Hepatocyte (in vitro differentiated cells): ENCODE measurements around the gene CLASP2. TPM values are rescaled to one million over a fixed set of nuclear protein-coding genes. Genes with fewer than 3 reads are reported as not detected.

Source experiments
- DNase-seq: peaks from one replicate; pipeline ENCODE4 v3.0.0-alpha.2; 2016; ENCODE audit warnings: low spot score
- H2AFZ ChIP-seq: fragments of 200-600 bp; sonication (generic); 2 replicates; pipeline ENCODE4 v1.6.0; 2016; ENCODE audit warnings: antibody characterized with exemption, mild to moderate bottlenecking
- H3K27ac ChIP-seq: fragments of 200-600 bp; sonication (generic); 2 replicates; pipeline ENCODE4 v1.5.1; 2016; ENCODE audit warnings: mild to moderate bottlenecking
- H3K27me3 ChIP-seq: fragments of 200-600 bp; sonication (generic); 2 replicates; pipeline ENCODE4 v1.6.1; 2016
- H3K36me3 ChIP-seq: fragments of 200-600 bp; sonication (generic); replicated peaks from 2 replicates; pipeline ENCODE4 v1.5.1; 2016; ENCODE audit warnings: low read depth; ENCODE audit not compliant: insufficient read depth
- H3K4me1 ChIP-seq: fragments of 200-600 bp; sonication (generic); 2 replicates; pipeline ENCODE4 v1.5.1; 2016; ENCODE audit warnings: mild to moderate bottlenecking, moderate library complexity; ENCODE audit not compliant: insufficient read depth
- H3K4me2 ChIP-seq: fragments of 200-600 bp; sonication (generic); 2 replicates; pipeline ENCODE4 v1.6.0; 2016
- H3K4me3 ChIP-seq: fragments of 200-600 bp; sonication (generic); 2 replicates; pipeline ENCODE4 v1.5.1; 2016; ENCODE audit warnings: mild to moderate bottlenecking
- H3K79me2 ChIP-seq: fragments of 200-600 bp; sonication (generic); 2 replicates; pipeline ENCODE4 v1.6.0; 2017; ENCODE audit warnings: mild to moderate bottlenecking
- H3K9me2 ChIP-seq: fragments of 200-600 bp; sonication (generic); replicated peaks from 2 replicates; pipeline ENCODE4 v1.6.0; 2017; ENCODE audit warnings: mild to moderate bottlenecking; ENCODE audit not compliant: insufficient read depth
- H3K9me3 ChIP-seq: fragments of 200-600 bp; sonication (generic); 2 replicates; pipeline ENCODE4 v1.5.1; 2016; ENCODE audit warnings: low read depth, mild to moderate bottlenecking
- H4K20me1 ChIP-seq: fragments of 200-600 bp; sonication (generic); 2 replicates; pipeline ENCODE4 v1.6.0; 2016; ENCODE audit warnings: mild to moderate bottlenecking; ENCODE audit not compliant: insufficient read depth, poor library complexity, severe bottlenecking
- CTCF ChIP-seq: fragments of 200-600 bp; sonication (generic); IDR thresholded peaks from 2 replicates; pipeline ENCODE4 v1.5.1; 2016; ENCODE audit warnings: antibody characterized with exemption, mild to moderate bottlenecking; ENCODE audit not compliant: poor library complexity
- EZH2 ChIP-seq: fragments of 200-600 bp; sonication (generic); IDR thresholded peaks from 2 replicates; pipeline ENCODE4 v1.6.1; 2016; ENCODE audit warnings: antibody characterized with exemption, mild to moderate bottlenecking, borderline replicate concordance
- EZH2phosphoT487 ChIP-seq: fragments of 200-600 bp; sonication (generic); IDR thresholded peaks from one replicate; pipeline ENCODE4 v1.6.1; 2018; ENCODE audit warnings: antibody characterized with exemption, mild to moderate bottlenecking, low read depth, moderate library complexity; ENCODE audit not compliant: unreplicated experiment, severe bottlenecking
- WGBS: methylation state at CpG from one replicate; pipeline ENCODE4 v1.1.6; 2016; ENCODE audit warnings: low lambda C conversion rate; ENCODE audit errors: missing lambda C conversion rate; 5-methylcytosine and 5-hydroxymethylcytosine counted together
- polyA plus RNA-seq: library from polyadenylated mRNA; unstranded; fragments of >200 nt; fragmentation: Nextera tagmentation; extraction: Ambion mirVana; gene quantifications from 2 replicates; pipeline ENCODE4 v1.2.1, GENCODE V29; 2016
- total RNA-seq: library from RNA; depleted of rRNA; stranded (reverse); fragments of >200 nt; gene quantifications from 2 replicates; pipeline ENCODE4 v1.2.3, GENCODE V29; 2014

Gene CLASP2
- total and polyA plus RNA-seq, 2 experiments from 2014 or later = 12.0 to 34.5 TPM

GRCh38 chr3:33578325-33579177 lies 139.5 kb downstream of the CLASP2 start:
- H3K9me3 ChIP-seq = no peaks in the 10 kb centered on the region
- H3K4me1 ChIP-seq = no peaks in the 10 kb centered on the region
- TF ChIP-seq EZH2 (no peak), EZH2phosphoT487 (no peak), CTCF (no peak)
- 53% methylated on average over 2 of the region's 2 CpGs for WGBS
- no peaks in the 10 kb centered on the region for H3K9me2 ChIP-seq
- no peak overlapping the region for H3K4me3 ChIP-seq
- no peak overlapping the region for H3K4me2 ChIP-seq
- DNase-seq = peak; percentile 12
- no peaks in the 10 kb centered on the region for H3K79me2 ChIP-seq
- no peaks in the 10 kb centered on the region for H3K27me3 ChIP-seq
- H3K27ac ChIP-seq = peak overlapping the region; percentile 35
- H3K36me3 ChIP-seq = no peaks in the 10 kb centered on the region
- H4K20me1 ChIP-seq = no peaks in the 10 kb centered on the region
- no peak overlapping the region for H2AFZ ChIP-seq

- Histone ChIP-seq H3K9me3 (no peaks in the 10 kb centered on the region), H3K4me1 (no peaks in the 10 kb centered on the region), H3K36me3 (no peaks in the 10 kb centered on the region)
Observed at GRCh38 chr3:33577588-33577987, 140.5 kb downstream of the CLASP2 start.

GRCh38 chr3:33577173-33577572 lies 140.9 kb downstream of the CLASP2 start:
- WGBS = 90% methylated on average over 3 of the region's 3 CpGs
- TF ChIP-seq CTCF = no peak
- no peak for TF ChIP-seq EZH2
- no peak for TF ChIP-seq EZH2phosphoT487
- H3K4me2 ChIP-seq = no peak overlapping the region

More at GRCh38 chr3:33577588-33577987, 140.5 kb downstream of the CLASP2 start:
- H3K4me2 ChIP-seq = no peak overlapping the region
- no peaks in the 10 kb centered on the region for H4K20me1 ChIP-seq
- DNase-seq = no peak
- no peak for TF ChIP-seq EZH2
- TF ChIP-seq CTCF = no peak
- TF ChIP-seq EZH2phosphoT487 = no peak
- H3K27ac ChIP-seq = no peak overlapping the region
- WGBS = 53% methylated on average over 1 of the region's 1 CpG
- H3K9me2 ChIP-seq = no peaks in the 10 kb centered on the region
- H2AFZ ChIP-seq = no peak overlapping the region
- H3K79me2 ChIP-seq = no peaks in the 10 kb centered on the region
- H3K27me3 ChIP-seq = no peaks in the 10 kb centered on the region
- H3K4me3 ChIP-seq = no peak overlapping the region

More at GRCh38 chr3:33577173-33577572, 140.9 kb downstream of the CLASP2 start:
- Histone ChIP-seq H3K27me3 (no peaks in the 10 kb centered on the region), H3K79me2 (no peaks in the 10 kb centered on the region), H2AFZ (no peak overlapping the region), H3K4me3 (no peak overlapping the region), H4K20me1 (no peaks in the 10 kb centered on the region), H3K4me1 (no peaks in the 10 kb centered on the region), H3K36me3 (no peaks in the 10 kb centered on the region), H3K9me3 (no peaks in the 10 kb centered on the region), H3K27ac (no peak overlapping the region), H3K9me2 (no peaks in the 10 kb centered on the region)
- DNase-seq = no peak
